Measurements from ENCODE around the gene RAVER1.

RAVER1 gene

GRCh38 chr19:10305139-10305806, 28.1 kb downstream of the RAVER1 start:
- no peak for DNase-seq (ENCODE audit: low spot score)
- in situ Hi-C loops (cut with MboI; ENCODE audit: low pct_unique_long_range_greater_than_20kb, low sequenced_read_pairs, unreplicated experiment), result no loop called here
- TF ChIP-seq CTCF (IDR thresholded peaks at IDR 0.05; ENCODE audit: extremely low read depth, insufficient read depth, missing control alignments), result no peak

DNA sequence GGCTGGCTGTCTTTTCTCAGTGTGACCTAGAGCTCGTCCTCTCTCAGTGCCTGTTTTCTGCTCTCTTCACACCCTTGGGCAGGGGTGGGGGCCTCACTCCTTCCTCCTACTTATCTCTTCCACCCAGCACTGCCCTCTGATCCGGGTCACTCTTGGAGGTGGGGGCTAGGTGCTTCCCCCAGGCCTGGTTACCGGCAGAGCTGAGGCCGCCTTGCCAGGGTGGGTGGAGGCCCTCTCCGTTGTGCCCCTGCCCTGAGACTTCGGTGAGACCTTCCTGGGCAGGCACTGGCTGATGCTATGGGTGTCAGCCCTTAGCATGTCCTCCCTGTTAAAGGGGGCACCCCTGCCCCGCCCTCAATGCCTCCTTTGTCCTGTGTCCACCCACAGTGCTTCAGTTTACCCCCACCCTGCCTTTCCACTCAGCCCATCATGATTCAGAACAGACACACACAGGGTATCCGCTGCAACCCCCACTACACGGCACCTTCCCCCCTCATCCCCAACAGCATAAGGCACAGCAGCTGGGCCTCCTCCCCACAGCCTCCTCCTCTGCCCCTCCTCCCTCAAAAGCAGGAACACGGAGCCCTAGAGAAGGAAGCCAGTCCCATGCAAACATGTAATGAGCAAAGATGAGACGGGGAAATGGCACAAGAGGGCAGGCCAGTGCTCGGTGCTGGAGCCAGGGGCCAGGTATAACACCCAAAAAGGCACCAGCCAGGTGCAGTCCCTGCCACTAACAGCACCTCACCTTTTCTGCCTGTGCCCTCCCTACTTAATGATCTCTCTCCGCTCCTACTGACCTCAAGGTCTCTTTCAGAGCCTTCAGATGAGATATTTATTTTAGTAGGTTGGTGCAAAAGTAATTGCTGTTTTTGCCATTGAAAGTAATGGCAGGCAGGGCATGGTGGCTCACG, 33.5 kb downstream of the RAVER1 start:
- in situ Hi-C loops (cut with MboI; ENCODE audit: low pct_unique_long_range_greater_than_20kb, low sequenced_read_pairs, unreplicated experiment), result no loop called here
- no peak for TF ChIP-seq CTCF (IDR thresholded peaks at IDR 0.05; ENCODE audit: extremely low read depth, insufficient read depth, missing control alignments)
- no peak for DNase-seq (ENCODE audit: low spot score)

- TF ChIP-seq CTCF (IDR thresholded peaks at IDR 0.05; ENCODE audit: extremely low read depth, insufficient read depth, missing control alignments), result no peak
- no peak for DNase-seq (ENCODE audit: low spot score)
- in situ Hi-C loops (cut with MboI; ENCODE audit: low pct_unique_long_range_greater_than_20kb, low sequenced_read_pairs, unreplicated experiment), result no loop called here
Observed at GRCh38 chr19:10295847-10296591, 37.3 kb downstream of the RAVER1 start.

DNA sequence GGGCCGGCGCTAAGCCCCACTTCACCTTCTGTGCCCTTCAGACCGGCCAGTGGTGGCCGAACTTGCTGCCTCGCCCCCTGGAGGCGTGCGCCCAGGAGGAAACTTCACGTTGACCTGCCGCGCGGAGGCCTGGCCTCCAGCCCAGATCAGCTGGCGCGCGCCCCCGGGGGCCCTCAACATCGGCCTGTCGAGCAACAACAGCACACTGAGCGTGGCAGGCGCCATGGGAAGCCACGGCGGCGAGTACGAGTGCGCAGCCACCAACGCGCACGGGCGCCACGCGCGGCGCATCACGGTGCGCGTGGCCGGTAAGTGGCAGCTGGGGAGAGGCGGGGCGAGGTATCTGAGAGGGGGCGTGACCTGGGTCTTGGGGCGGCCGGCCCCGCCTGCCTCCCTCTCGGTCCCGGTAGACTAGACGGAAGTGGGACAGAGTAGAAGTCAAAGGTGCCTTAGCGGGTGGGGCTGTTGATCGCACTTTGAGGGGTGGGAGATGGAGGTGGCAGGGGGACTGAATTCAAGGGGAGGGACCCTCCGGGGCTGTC, 38.0 kb downstream of the RAVER1 start:
- TF ChIP-seq CTCF (IDR thresholded peaks at IDR 0.05; ENCODE audit: extremely low read depth, insufficient read depth, missing control alignments), result no peak
- in situ Hi-C loops (cut with MboI; ENCODE audit: low pct_unique_long_range_greater_than_20kb, low sequenced_read_pairs, unreplicated experiment), result no loop called here
- DNase-seq (ENCODE audit: low spot score), result peak; percentile 87

DNA sequence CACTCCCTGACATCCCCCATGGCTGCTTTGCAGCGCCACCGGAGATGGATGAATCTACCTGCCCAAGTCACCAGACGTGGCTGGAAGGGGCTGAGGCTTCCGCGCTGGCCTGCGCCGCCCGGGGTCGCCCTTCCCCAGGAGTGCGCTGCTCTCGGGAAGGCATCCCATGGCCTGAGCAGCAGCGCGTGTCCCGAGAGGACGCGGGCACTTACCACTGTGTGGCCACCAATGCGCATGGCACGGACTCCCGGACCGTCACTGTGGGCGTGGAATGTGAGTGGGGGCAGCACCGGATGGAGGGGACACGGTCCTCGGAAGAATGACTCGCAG, 39.0 kb downstream of the RAVER1 start:
- no peak for TF ChIP-seq CTCF (IDR thresholded peaks at IDR 0.05; ENCODE audit: extremely low read depth, insufficient read depth, missing control alignments)
- in situ Hi-C loops (cut with MboI; ENCODE audit: low pct_unique_long_range_greater_than_20kb, low sequenced_read_pairs, unreplicated experiment), result no loop called here
- no peak for DNase-seq (ENCODE audit: low spot score)

DNA sequence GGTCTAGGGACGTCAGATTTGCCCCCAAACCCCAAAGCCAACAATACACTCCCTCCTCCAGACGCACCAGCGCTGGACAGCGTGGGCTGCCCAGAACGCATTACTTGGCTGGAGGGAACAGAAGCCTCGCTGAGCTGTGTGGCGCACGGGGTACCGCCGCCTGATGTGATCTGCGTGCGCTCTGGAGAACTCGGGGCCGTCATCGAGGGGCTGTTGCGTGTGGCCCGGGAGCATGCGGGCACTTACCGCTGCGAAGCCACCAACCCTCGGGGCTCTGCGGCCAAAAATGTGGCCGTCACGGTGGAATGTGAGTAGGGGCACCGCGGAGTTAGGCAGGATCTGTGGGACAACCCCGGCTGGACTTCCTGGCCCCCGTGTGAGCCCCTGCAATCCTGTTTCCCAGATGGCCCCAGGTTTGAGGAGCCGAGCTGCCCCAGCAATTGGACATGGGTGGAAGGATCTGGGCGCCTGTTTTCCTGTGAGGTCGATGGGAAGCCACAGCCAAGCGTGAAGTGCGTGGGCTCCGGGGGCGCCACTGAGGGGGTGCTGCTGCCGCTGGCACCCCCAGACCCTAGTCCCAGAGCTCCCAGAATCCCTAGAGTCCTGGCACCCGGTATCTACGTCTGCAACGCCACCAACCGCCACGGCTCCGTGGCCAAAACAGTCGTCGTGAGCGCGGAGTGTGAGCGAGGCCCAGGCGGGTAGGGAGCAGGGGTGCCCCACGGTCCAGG, 39.5 kb downstream of the RAVER1 start:
- TF ChIP-seq CTCF (IDR thresholded peaks at IDR 0.05; ENCODE audit: extremely low read depth, insufficient read depth, missing control alignments), result no peak
- DNase-seq (ENCODE audit: low spot score), result no peak
- in situ Hi-C loops (cut with MboI; ENCODE audit: low pct_unique_long_range_greater_than_20kb, low sequenced_read_pairs, unreplicated experiment), result no loop called here
